Peyer's patch (tissue), 4 donors: ENCODE data around the gene SEPTIN5.

ENCODE experiments used
- POLR2A ChIP-seq, 2 donors: fragments of 450-650 bp; IDR thresholded peaks; one replicate each; pipeline ENCODE4 v1.5.1; 2017; ENCODE audit warnings: antibody characterized with exemption in 2 of 2, mild to moderate bottlenecking in 2 of 2, moderate library complexity in 2 of 2
- TF ChIP-seq, protein P1 (sequence below), 6 experiments: fragments of 450-650 bp in 4 of 6; fragments of 200-600 bp in 2 of 6; sonication (generic) in 1 of 6; IDR thresholded peaks; one replicate each; pipeline ENCODE4 v1.5.1; 2017 to 2019; ENCODE audit warnings: antibody characterized with exemption in 6 of 6, mild to moderate bottlenecking in 3 of 6, moderate library complexity in 1 of 6

DNA sequence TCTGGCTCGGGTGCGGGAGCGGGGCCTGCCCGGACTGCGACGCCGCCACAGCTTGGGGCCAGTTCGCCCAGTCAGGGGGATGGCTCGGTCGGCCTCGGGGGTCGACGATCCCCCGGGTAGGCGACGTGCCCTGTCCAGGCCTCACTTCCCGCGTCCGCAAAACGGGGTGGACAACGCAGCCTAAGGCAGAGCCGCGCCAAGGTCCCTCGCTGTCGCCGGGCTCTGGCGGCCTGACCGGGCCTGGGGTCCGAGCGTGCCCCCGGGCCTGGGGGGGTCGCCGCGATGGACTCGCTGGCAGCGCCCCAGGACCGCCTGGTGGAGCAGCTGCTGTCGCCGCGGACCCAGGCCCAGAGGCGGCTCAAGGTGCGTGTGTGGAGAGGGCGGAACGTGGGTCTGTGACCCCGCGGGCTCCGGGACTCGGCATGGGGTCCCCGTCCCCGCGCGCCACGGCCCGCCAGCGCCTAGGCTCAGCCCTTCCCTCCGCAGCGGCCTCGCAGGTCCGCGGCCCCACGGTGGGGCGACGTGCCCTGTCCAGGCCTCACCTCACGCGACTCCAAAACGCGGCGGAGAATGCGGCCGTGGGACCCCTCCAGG lies 4.2 kb downstream of the SEPTIN5 start:
- TF ChIP-seq, protein P1, sequence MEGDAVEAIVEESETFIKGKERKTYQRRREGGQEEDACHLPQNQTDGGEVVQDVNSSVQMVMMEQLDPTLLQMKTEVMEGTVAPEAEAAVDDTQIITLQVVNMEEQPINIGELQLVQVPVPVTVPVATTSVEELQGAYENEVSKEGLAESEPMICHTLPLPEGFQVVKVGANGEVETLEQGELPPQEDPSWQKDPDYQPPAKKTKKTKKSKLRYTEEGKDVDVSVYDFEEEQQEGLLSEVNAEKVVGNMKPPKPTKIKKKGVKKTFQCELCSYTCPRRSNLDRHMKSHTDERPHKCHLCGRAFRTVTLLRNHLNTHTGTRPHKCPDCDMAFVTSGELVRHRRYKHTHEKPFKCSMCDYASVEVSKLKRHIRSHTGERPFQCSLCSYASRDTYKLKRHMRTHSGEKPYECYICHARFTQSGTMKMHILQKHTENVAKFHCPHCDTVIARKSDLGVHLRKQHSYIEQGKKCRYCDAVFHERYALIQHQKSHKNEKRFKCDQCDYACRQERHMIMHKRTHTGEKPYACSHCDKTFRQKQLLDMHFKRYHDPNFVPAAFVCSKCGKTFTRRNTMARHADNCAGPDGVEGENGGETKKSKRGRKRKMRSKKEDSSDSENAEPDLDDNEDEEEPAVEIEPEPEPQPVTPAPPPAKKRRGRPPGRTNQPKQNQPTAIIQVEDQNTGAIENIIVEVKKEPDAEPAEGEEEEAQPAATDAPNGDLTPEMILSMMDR (IDR thresholded peaks at IDR 0.05), result no peak
- TF ChIP-seq POLR2A (IDR thresholded peaks at IDR 0.05), result no peak
